ENCODE measurements around the gene CELF4. TPM values are rescaled to one million over a fixed set of nuclear protein-coding genes. Genes with fewer than 3 reads are reported as not detected.

Gene CELF4
- total and polyA plus RNA-seq, 2 of the 4 experiments (the other 2 are of a cell fraction), result not detected

DNA sequence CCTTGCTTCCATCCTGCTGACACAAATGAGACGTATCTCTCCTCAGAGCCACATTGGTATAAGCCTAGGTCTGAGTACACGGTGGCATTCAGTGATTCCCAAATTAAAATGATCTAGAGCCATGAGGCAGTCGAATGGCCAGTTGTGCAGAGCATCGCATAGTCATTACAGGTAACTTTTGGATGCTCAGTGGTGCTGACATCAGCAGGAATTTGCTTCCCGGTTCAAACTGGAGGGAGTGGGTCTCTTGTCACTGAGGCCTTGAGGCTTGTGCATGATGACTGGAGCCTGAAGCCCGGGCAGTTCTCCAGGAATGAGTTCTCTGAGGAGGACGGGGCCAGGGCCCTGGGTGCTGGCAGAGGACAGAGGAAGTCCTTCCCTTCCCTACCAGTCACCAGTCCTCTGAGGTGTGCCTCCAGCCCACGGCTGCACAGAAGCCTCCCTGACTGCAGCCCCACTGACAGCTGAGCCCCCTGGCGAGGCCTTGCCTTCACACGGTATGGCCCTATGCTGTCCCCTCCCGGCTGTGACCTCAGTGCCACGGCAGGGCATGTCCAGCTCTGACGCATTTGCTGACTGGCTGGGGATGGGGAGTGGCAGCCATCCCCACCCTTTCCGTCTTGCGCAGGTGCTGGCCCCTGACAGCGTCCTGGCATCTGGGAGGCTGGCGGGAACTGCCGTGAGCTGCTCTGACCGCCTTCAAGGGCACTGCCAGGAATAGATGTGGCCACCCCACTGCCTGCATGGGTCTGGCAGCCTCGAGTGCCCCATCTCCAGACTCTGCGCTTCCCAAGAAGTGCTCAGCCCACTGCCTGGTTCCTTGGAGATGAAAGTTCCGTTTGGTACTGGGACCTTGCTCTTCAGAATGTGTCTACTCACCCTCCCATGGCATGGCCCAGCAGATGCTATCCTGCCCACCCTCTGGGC lies 117.4 kb downstream of the CELF4 start:
- Histone ChIP-seq H3K9me3 (ENCODE audit: control insufficient read depth, insufficient read depth, low read length) (no peaks in the 10 kb centered on the region), H3K56ac (ENCODE audit: extremely low read depth, insufficient read depth, low read length) (no peak overlapping the region), H3K23ac (ENCODE audit: low read depth, low read length) (no peak overlapping the region), H2AK9ac (replicated peaks; ENCODE audit: low read depth, low read length, poor library complexity) (no peak overlapping the region), H2AFZ (replicated peaks; ENCODE audit: low read length, poor library complexity) (no peak overlapping the region), H3K4me1 (ENCODE audit: control insufficient read depth, insufficient read depth, low read length) (peaks cover 7% of the 10 kb centered on the region; the same call in 1 of the 2 replicates), H2BK20ac (ENCODE audit: low read depth, low read length) (no peak overlapping the region), H3K4me3 (ENCODE audit: insufficient read depth, low read depth, low read length) (no peak overlapping the region), H3K9me1 (ENCODE audit: insufficient read depth, low read length) (no peaks in the 10 kb centered on the region; the same call in 1 of the 2 replicates), H3K27me3 (ENCODE audit: control insufficient read depth, insufficient read depth, low read length) (peaks cover 14% of the 10 kb centered on the region; the same call in 1 of the 2 replicates), H4K91ac (ENCODE audit: insufficient read depth, low read depth, low read length) (no peak overlapping the region), H3K4me2 (ENCODE audit: low read depth, low read length) (no peak overlapping the region), H3K4ac (ENCODE audit: low read depth, low read length) (no peak overlapping the region), H3K36me3 (ENCODE audit: control insufficient read depth, insufficient read depth, low read length) (no peaks in the 10 kb centered on the region), H3K18ac (ENCODE audit: low read depth, low read length) (no peak overlapping the region), H2AK5ac (ENCODE audit: low read depth, low read length) (no peak overlapping the region), H4K5ac (ENCODE audit: low read depth, low read length) (no peak overlapping the region), H3K27ac (ENCODE audit: insufficient read depth, low read length) (no peak overlapping the region), H2BK120ac (ENCODE audit: low read depth, low read length) (no peak overlapping the region), H3K9ac (ENCODE audit: low read depth, low read length) (no peak overlapping the region), H4K20me1 (ENCODE audit: insufficient read depth, low read length) (no peaks in the 10 kb centered on the region), H2BK5ac (ENCODE audit: low read depth, low read length, poor library complexity, severe bottlenecking) (no peak overlapping the region), H2BK15ac (ENCODE audit: low read depth, low read length) (no peak overlapping the region), H3K79me1 (ENCODE audit: low read depth in 1 of 2, low read length in 2 of 2) (no peaks in the 10 kb centered on the region), H4K8ac (ENCODE audit: low read depth in 2 of 2, low read length in 2 of 2) (no peak overlapping the region), H3K14ac (replicated peaks; ENCODE audit: low read depth, low read length) (no peak overlapping the region)
- TF ChIP-seq POLR2A (IDR thresholded peaks at IDR 0.05; ENCODE audit: low read depth, low read length), result no peak
- TF ChIP-seq MAFK (IDR thresholded peaks at IDR 0.05; ENCODE audit: low read depth, low read length), result peak; percentile 55
- CTCF ChIA-PET, result no interaction called here
- WGBS, 2 experiments (ENCODE audit: extremely low coverage in 2 of 2, insufficient read length in 1 of 2), result 79% methylated on average over 10 of the region's 22 CpGs; no CpG with 5 or more reads in 1 of the 2 experiments
- intact Hi-C loops (cut with micrococcal nuclease), result no loop called here
- POLR2A ChIA-PET (ENCODE audit: unreplicated experiment), result no interaction called here
- dilution Hi-C loops (cut with HindIII; ENCODE audit: low sequenced_read_pairs, unreplicated experiment), result no loop called here
- in situ Hi-C loops (cut with MboI; ENCODE audit: low sequenced_read_pairs), result loop anchor here (10.0 kb wide), 1 partner anchor 53 kb away; no protein-coding TSS in a partner anchor
- BruUV-seq (replicated peaks), result no TSS peak
- ATAC-seq (ENCODE audit: low read depth) (no peak), DNase-seq (no peak)
